Hematopoietic multipotent progenitor cell treated with erythropoietin and hydrocortisone succinate and interleukin-3 and kit ligand, for 17 days (in vitro differentiated cells): Measurements from ENCODE around the gene C1QTNF6.
"Not testable (repeated sequence)": the region's sequence is repeated elsewhere in the genome, so short reads cannot be mapped to it uniquely, and the experiment has no call there.

ENCODE experiments used
- DNase-seq: peaks from one replicate; pipeline ENCODE4 v3.0.0-alpha.2; 2015; ENCODE audit warnings: low spot score

The C1QTNF6 gene

GRCh38 chr22:37176464-37177061, 11.5 kb downstream of the C1QTNF6 start:
- DNase-seq = no peak

- DNase-seq = no peak
Observed at GRCh38 chr22:37175414-37176281, 12.4 kb downstream of the C1QTNF6 start.

- DNase-seq = no peak
Observed at GRCh38 chr22:37174964-37175363, 13.1 kb downstream of the C1QTNF6 start.

- no peak for DNase-seq
Observed at GRCh38 chr22:37173709-37174108, 14.3 kb downstream of the C1QTNF6 start.

GRCh38 chr22:37172266-37173245, 15.5 kb downstream of the C1QTNF6 start:
- no peak for DNase-seq

GRCh38 chr22:37171662-37172061, 16.4 kb downstream of the C1QTNF6 start:
- no peak for DNase-seq

GRCh38 chr22:37170689-37171405, 17.2 kb downstream of the C1QTNF6 start:
- DNase-seq = not testable (repeated sequence)

- no peak for DNase-seq
Observed at GRCh38 chr22:37169947-37170688, 17.9 kb downstream of the C1QTNF6 start.

- no peak for DNase-seq
Observed at GRCh38 chr22:37169406-37169805, 18.6 kb downstream of the C1QTNF6 start.

- no peak for DNase-seq
Observed at GRCh38 chr22:37167981-37168647, 19.9 kb downstream of the C1QTNF6 start.

GRCh38 chr22:37167176-37167980, 20.7 kb downstream of the C1QTNF6 start:
- no peak for DNase-seq

- DNase-seq = peak; percentile 67
Observed at GRCh38 chr22:37166675-37167066, 21.4 kb downstream of the C1QTNF6 start.

GRCh38 chr22:37165940-37166674, 21.9 kb downstream of the C1QTNF6 start:
- DNase-seq = no peak

- DNase-seq = no peak
Observed at GRCh38 chr22:37165066-37165465, 23.0 kb downstream of the C1QTNF6 start.

GRCh38 chr22:37164505-37164887, 23.6 kb downstream of the C1QTNF6 start:
- no peak for DNase-seq

- no peak for DNase-seq
Observed at GRCh38 chr22:37163575-37164504, 24.2 kb downstream of the C1QTNF6 start.

- no peak for DNase-seq
Observed at GRCh38 chr22:37163096-37163489, 25.0 kb downstream of the C1QTNF6 start.
